SH-SY5Y (cell line): ENCODE measurements around the gene FGGY.
A peak's percentile ranks its signal among the peaks of the same experiment; 100 is the strongest.

Experiments
- GATA2 ChIP-seq: IDR thresholded peaks from 2 replicates; pipeline ENCODE4 v1.6.1; 2011; ENCODE audit warnings: mild to moderate bottlenecking, low read depth, low read length
- GATA3 ChIP-seq: IDR thresholded peaks from 2 replicates; pipeline ENCODE4 v1.6.1; 2011; ENCODE audit warnings: low read depth, mild to moderate bottlenecking, low read length, moderate library complexity

Gene FGGY

DNA sequence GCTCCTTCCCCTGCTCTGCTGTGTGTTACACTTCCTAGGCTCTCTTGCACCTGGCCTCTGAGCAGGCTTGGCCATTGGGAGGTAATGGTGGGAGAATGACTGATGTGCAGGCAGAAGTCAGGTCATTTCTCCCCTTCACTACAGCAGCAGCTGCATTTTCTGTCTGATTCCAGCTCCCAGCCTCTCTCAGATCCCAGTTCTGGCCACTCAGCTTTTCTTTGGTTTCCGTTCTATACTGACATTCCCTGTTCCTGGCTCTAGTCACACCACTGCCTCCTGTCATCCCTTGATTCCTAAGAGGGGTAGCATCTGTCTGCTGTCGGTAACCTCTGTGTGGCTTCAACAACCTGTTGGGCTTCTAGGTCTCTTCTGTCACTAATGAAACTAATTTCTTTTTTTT, 390.2 kb downstream of the FGGY start:
- TF ChIP-seq GATA3, result no peak

DNA sequence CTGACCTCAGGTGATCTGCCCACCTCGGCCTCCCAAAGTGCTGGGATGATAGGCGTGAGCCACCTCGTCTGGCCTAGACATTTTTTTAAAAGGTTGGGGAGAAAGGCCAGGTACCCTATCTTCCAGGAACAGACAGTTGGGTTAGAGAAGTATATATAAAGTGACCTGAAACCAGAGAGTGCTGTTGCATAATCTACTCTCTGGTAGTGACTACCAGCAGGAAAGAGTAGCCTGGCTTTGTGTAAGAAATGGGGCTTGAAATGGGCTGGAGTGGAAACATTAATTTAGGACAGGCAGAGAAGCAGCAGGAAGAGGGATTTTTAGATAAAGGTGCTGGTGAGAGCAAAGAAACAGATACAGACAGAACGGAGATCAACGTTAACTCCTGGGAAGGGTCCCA, 392.1 kb downstream of the FGGY start:
- no peak for TF ChIP-seq GATA3
- no peak for TF ChIP-seq GATA2

DNA sequence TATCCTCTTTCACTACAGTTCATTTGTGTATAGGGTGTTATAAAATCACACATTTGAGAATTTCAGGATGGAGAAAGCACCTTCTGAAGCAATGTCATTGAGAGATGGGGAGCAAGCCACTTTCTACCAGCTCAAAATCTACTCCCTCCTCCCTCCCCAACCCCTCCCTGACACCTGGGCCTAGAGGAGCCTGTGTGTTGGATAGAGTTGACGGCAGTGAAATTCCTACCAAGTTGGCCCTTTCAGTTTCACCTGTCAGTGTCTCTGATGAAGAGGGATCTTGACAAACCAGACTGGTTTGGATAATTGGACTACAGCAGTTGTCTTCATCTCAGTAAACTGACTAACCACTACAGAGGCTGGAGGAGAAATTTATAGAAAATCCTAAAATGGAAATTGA, 392.8 kb downstream of the FGGY start:
- TF ChIP-seq GATA3, result no peak
- TF ChIP-seq GATA2, result no peak

DNA sequence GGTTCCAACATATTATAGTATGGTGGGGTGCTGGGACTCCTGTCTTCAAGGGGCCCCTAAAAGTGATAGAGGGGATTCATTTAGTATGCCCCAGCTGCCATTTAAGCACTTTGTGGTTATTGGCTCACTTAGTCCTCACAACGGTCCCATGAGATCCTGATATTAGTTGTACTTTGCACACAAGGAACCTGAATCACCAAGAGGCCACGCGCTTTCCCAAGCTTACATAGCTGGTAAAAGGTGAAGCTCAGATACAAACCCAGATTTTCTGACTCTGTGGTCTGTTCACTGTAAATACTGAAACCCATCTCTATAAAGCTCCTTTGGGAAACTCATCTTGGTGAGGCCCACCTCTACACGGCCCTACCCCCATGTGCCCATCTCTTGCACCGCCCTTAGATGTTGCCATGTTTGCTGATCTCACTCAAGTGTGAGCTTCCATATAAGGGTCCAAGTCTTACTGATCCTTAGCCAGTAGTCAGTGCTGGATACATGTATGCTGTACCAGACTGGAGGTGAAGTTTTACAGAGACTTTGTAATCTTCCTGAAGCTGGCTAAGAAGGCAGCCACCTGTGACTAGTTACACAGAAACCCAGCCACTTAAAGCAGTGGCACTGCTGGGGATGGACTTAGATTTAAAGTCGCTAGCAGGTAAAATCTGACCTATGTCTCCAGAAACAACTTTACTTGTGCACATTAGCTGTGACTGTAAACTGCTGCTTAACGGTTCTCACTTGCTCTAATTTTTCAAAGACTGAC, 393.5 kb downstream of the FGGY start:
- TF ChIP-seq GATA3 (no peak), GATA2 (no peak)

DNA sequence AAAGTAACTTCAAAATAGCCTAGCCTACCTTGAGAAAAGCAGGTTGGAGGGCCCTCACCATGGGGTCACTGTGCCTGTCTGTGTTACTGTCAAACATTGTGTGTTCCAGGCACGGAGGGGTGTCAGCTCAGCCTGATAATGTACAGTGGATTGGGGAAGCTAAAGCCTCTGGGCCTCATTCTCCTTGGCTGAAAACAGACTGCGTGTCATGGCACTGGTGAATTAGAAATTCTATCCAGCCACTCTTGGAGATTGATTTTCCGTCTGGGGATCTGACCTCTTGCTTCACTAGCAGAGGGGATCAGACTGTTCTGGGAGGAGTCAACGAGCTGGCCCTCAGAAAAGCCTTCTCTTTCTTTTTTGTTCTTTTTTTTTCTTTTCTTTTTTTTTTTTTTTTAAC, 394.4 kb downstream of the FGGY start:
- TF ChIP-seq GATA2 (no peak), GATA3 (no peak)

DNA sequence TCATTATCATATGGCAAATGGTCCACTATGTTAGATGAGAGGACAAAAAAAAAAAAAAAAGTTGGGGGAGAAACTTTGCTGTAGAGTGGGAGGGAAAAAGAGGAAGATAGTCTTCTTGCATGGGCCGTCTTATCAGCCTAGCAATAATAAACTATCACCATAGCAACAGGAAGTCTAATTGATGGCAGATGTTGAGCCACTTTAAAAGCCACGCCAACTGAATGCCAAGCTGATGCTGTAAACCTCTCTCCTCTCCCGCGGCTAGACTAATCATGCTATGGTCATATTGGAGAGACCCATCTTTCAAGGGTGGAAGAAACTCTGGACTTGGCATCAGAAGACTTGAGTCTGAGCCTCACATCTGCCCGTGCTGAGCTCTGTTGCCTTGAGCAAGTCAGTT, 395.7 kb downstream of the FGGY start:
- peak; percentile 82 for TF ChIP-seq GATA2
- TF ChIP-seq GATA3, result no peak; the same call in 1 of the 2 replicates

DNA sequence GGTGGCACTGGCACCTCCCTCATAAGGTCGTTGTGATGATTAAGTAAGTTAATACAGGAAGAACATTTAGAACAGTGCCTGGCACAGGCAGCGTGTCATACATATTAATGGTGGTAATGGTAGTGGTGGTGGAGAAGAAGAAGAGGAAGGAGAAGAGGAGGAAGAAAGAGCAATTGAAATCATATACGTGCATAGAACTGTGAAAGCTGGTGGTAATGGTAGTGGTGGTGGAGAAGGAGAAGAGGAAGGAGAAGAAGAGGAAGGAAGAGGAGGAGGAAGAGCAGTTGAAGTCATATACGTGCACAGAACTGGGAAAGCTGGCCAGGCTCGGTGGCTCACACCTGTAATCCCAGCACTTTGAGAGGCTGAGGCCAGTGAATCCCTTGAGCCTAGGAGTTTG, 396.5 kb downstream of the FGGY start:
- no peak for TF ChIP-seq GATA3
- TF ChIP-seq GATA2, result no peak

DNA sequence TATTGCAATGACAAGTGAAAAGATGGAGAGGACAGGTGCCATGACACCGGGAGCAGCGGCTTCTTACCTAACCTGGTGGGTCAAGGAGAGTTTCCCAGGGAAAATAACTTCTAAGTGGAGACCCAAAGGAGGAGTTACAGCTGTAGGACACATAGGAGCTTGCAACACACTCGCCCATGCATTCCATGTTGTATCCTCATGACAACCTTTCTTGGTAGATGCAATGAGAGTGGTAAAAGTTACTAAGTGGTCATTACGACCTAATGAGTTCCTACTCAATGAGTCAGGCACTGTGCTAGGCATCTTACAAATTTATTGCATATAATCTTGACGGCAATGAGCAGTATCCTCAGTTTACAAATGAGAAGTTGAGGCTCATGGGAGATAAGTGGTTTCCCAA, 398.4 kb downstream of the FGGY start:
- no peak for TF ChIP-seq GATA2
- no peak for TF ChIP-seq GATA3

DNA sequence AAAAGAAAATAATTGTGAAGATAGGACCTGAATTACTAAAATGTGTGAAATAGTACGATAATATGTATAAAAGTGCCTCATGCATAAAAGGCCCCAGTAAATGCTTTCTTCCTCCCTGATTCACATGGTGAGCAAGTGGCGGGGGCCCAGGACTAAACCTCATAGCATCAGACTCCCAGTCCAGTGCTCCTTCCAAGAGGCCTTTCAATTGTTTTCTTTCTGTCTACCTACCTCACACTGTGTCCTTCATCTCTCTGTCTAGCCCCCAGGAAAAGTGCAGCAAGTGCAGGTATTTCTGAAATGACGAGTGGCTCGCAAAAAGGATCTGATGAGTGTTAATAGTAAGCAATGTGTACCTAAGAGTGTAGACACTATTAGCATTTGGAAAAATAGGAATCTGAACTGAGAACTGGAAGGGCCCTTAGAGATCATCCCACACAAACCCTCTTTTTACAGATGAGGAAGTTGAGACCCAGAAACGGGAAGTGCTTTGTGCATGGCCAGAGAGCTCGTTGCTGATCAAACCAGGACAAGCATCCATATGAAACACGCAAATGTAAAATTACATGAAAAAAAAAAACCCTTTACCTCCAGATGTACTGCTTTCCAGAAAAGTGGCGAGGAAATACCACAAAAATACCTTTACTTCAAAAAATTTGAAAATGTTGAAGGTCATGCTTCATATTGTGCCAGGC, 399.7 kb downstream of the FGGY start:
- no peak for TF ChIP-seq GATA3
- TF ChIP-seq GATA2, result no peak

DNA sequence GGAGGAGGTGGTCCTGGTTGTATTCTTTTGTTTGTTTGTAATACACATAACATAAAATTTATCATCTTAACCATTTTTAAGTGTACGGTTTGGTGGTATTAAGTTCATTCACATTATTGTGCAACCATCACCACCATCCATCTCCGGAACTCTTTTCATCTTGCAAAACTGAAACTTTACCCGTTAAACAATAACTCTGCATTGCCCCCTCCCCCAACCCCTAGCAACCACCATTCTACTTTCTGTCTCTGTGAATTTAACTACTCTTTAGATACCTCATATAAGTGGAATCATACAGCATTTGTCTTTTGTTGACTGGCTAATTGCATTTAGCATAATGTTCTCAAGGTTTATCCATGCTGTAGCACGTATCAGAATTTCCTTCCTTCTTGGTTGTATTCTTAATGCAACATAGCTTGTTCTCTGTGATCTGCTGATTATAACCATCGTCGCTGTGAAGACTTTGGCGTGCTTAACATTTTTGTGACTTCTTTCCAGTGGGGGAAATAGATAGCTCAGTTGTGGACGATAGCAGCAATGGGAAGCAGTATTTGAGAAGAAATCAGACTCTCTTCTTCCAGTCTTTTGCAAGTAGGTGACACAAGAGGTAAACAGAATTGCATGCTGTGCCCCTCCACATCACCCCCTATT, 400.4 kb downstream of the FGGY start:
- TF ChIP-seq GATA3 (no peak), GATA2 (no peak)

DNA sequence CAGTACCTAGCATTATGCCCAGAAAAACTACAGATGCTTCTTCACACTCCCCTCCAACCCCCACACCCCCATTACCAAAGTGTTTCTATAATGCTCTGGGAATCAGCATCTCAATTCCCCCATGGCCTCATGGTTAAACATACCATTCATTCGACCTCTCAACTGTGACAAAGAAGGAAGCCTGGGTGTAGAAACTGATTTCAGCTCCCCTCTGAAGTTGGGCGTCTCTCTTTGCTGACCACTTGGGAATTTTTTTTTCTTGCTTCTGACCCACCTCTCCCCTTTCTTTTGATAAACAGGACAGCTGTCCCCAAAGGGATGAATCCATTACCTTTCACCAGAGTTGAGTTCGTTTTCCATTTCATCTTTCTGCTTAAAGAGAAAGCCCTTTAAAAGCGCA, 401.5 kb downstream of the FGGY start:
- TF ChIP-seq GATA3, result no peak
- TF ChIP-seq GATA2, result no peak

DNA sequence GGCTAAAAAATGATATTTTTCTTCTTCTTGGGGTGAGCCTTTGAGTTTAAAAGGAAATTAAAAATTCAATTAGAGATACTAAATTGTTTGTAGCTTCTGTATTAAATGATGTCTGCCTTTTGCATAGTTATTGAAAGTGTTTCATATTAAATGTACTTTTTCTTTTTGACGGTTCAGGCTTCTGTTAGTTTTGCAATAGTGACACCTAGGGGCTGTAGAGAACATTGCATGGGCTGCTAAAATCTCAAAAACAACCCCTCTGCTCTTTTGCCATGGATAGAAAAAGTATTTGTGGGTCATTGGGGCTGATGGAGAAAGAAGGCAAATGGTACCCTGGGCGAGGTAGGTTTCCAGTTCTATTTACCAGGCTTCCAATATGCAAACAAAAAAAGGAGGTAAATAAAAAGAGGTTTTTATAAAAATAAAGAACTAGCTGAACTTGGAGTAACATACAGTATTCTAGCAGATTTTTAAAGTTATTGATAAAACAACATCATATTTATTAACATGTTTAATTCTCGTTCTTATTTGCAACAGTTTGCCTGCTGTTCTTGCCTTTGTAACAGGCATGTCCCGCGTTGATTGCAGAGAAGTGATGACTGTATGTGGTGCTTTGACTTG, 402.4 kb downstream of the FGGY start:
- TF ChIP-seq GATA2 (no peak), GATA3 (no peak)

DNA sequence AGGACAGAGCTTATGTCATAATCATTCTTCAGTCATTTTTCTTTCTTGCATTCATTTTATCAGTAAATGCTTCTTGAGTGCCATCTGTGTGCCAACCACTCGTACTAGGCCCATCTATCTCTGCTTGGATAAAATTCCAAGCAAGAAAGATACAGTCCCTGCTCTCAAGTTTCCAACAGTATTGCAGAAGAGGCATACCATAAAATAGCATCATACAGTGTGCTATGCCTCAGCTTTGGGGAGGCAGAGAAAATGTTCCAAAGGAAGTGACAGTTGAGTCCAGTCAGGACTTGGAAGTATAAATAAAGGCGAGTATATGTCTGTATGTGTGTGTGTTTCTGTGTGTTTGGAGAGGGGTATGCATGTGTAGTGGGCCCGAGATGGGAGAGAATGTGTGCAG, 404.5 kb downstream of the FGGY start:
- TF ChIP-seq GATA3 (no peak), GATA2 (no peak)

DNA sequence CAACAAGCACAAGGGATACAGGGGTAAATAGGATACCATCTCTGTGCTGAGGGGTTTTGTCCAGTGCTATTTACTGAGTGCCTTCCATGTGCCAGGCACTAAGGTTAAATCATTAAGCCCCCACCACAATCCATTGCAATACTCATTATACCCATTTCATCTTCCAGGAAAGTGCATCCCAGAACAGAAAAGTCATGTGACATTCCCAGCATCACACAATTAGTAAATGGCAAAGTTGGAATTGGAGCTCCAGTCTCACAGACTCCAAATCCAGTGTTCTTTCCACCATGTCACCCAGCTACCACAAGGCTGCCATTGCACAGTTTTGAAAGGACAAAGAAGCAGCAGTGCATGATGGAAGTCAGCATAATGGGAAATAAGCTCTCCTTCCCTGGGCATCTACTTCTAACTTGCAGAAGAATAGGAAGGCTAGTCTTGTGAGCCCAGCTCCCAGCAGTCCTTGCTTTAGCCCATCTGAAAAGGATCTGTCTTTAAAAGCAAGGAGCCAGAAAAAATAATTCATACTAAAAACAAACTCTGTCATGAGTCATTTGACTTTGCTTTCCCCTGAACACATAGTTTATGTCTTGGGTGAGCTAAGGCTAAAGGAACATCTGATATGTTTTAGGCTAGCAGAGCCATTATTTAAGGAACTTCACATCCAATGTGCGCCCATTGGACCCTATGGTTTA, 406.5 kb downstream of the FGGY start:
- TF ChIP-seq GATA2, result no peak
- no peak for TF ChIP-seq GATA3

DNA sequence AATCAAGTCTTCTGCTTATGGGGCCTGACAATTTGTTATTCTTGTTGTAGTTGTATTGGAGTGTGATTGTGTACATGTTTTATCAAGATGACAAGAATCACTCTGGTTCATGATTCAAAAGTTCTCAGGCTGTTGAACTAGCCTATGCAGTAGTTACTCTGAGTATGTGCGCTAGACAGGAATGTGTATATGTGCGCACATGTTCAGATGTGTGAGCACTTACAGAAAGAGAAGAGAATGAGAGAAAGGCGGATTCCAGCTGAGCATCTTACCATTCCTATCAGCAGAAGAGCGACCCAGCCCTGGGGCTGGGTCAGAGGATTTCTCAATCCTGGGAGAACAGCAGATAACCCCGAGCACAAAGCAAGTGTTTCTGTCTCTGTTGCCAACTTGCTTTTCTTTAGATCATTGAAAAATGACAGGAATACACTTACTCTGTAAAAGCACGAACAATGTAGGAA, 407.1 kb downstream of the FGGY start:
- no peak for TF ChIP-seq GATA2
- no peak for TF ChIP-seq GATA3
